Measurements from ENCODE around the gene P2RX1. TPM values are rescaled to one million over a fixed set of nuclear protein-coding genes. Genes with fewer than 3 reads are reported as not detected.
A peak's percentile ranks its signal among the peaks of the same experiment; 100 is the strongest.

The P2RX1 gene
- total RNA-seq, 2 donors from 2014 or later, result 1.6 to 2.3 TPM

GRCh38 chr17:3915581-3915994, 677 bp downstream of the P2RX1 start:
- Mint-ChIP-seq H3K4me3 (peak overlapping the region; percentile 59 to 76), H3K27ac (peak overlapping the region; percentile 85), H3K9me3 (no peaks in the 10 kb centered on the region), H3K4me1 (ENCODE audit: low read depth) (peaks cover 42% of the 10 kb centered on the region), H3K27me3 (ENCODE audit: low read depth) (no peaks in the 10 kb centered on the region), H3K36me3 (ENCODE audit: insufficient read depth in 2 of 2) (no peaks in the 10 kb centered on the region)
- ATAC-seq (replicated peaks in 1 of 2), result no peak
- DNase-seq, result no peak

DNA sequence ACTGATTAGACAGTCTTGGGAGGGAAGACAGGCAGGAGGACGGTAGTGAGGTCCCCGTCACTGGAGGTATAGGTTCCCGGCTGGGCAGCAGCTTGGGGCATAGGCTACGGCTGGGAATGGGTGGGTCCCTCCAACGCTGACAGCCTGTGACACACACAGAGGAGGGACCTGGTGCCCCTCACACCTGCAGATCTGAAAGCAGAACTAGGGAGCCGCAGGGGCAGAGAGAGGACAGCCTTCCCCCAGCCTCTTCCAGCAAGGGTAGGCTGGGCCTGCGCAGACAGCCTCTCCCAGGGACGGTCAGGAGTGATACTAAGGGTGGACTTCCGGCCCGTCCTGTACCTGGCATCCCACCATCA, 2.0 kb downstream of the P2RX1 start:
- H3K9me3 Mint-ChIP-seq, result no peaks in the 10 kb centered on the region
- peak in 1 of 2 donors; percentile 0 for ATAC-seq (replicated peaks in 1 of 2)
- H3K27me3 Mint-ChIP-seq (ENCODE audit: low read depth), result no peaks in the 10 kb centered on the region
- no peak overlapping the region for H3K27ac Mint-ChIP-seq
- H3K4me3 Mint-ChIP-seq, result peak overlapping the region in 1 of 2 donors; percentile 40
- H3K4me1 Mint-ChIP-seq (ENCODE audit: low read depth), result peaks cover 42% of the 10 kb centered on the region
- DNase-seq, result no peak
- H3K36me3 Mint-ChIP-seq (ENCODE audit: insufficient read depth in 2 of 2), result no peaks in the 10 kb centered on the region

- ATAC-seq (replicated peaks in 1 of 2) (peak; percentile 66 to 76), DNase-seq (peak; percentile 85 to 87)
- H3K36me3 Mint-ChIP-seq (ENCODE audit: insufficient read depth in 2 of 2), result no peaks in the 10 kb centered on the region
- no peaks in the 10 kb centered on the region for H3K9me3 Mint-ChIP-seq
- H3K4me1 Mint-ChIP-seq (ENCODE audit: low read depth), result peaks cover 42% of the 10 kb centered on the region
- no peak overlapping the region for H3K27ac Mint-ChIP-seq
- H3K4me3 Mint-ChIP-seq, result peak overlapping the region in 1 of 2 donors; percentile 40
- H3K27me3 Mint-ChIP-seq (ENCODE audit: low read depth), result no peaks in the 10 kb centered on the region
Observed at GRCh38 chr17:3913531-3914311, 2.5 kb downstream of the P2RX1 start.

DNA sequence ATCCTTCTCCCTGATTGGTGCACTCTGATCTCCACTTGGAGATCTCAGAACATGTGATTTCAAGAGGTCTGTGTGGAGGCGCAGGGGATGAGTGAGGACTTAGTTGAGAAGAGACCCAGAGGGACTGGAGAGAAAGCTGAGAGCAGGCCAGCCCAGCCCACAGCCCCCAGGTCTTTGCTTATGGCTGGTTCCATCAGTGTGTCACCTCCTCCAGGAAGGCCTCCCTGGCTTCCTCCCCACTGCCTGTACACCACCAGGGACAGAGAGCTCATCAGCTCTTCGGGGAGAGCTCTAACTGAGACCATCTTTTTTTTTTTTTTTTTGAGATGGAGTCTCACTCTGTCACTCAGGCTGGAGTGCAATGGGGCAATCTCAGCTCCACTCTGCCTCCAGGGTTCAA, 3.4 kb downstream of the P2RX1 start:
- H3K4me1 Mint-ChIP-seq (ENCODE audit: low read depth), result peaks cover 42% of the 10 kb centered on the region

GRCh38 chr17:3911271-3912053, 4.8 kb downstream of the P2RX1 start:
- no peaks in the 10 kb centered on the region for H3K27me3 Mint-ChIP-seq (ENCODE audit: low read depth)

More for the DNA sequence above, 3.4 kb downstream of the P2RX1 start:
- H3K9me3 Mint-ChIP-seq, result no peaks in the 10 kb centered on the region
- ATAC-seq (replicated peaks in 1 of 2) (no peak), DNase-seq (no peak)
- no peaks in the 10 kb centered on the region for H3K36me3 Mint-ChIP-seq (ENCODE audit: insufficient read depth in 2 of 2)
- H3K27ac Mint-ChIP-seq, result no peak overlapping the region
- no peaks in the 10 kb centered on the region for H3K27me3 Mint-ChIP-seq (ENCODE audit: low read depth)
- H3K4me3 Mint-ChIP-seq, result no peak overlapping the region

GRCh38 chr17:3910420-3911270, 5.6 kb downstream of the P2RX1 start:
- ATAC-seq (replicated peaks in 1 of 2), result no peak
- H3K4me3 Mint-ChIP-seq, result peak overlapping the region; percentile 59 to 61
- no peaks in the 10 kb centered on the region for H3K27me3 Mint-ChIP-seq (ENCODE audit: low read depth)
- no peaks in the 10 kb centered on the region for H3K36me3 Mint-ChIP-seq (ENCODE audit: insufficient read depth in 2 of 2)
- peak overlapping the region; percentile 7 for H3K27ac Mint-ChIP-seq
- H3K9me3 Mint-ChIP-seq, result no peaks in the 10 kb centered on the region
- DNase-seq, result no peak
- peaks cover 33% of the 10 kb centered on the region for H3K4me1 Mint-ChIP-seq (ENCODE audit: low read depth)

More at GRCh38 chr17:3911271-3912053, 4.8 kb downstream of the P2RX1 start:
- Mint-ChIP-seq H3K36me3 (ENCODE audit: insufficient read depth in 2 of 2) (no peaks in the 10 kb centered on the region), H3K4me3 (peak overlapping the region; percentile 59 to 61), H3K4me1 (ENCODE audit: low read depth) (peaks cover 41% of the 10 kb centered on the region), H3K27ac (peak overlapping the region; percentile 7), H3K9me3 (no peaks in the 10 kb centered on the region)
- peak; percentile 60 to 77 for DNase-seq
- peak; percentile 77 to 86 for ATAC-seq (replicated peaks in 1 of 2)

- ATAC-seq (replicated peaks in 1 of 2) (no peak), DNase-seq (no peak)
- peaks cover 19% of the 10 kb centered on the region for H3K4me1 Mint-ChIP-seq (ENCODE audit: low read depth)
- no peak overlapping the region for H3K27ac Mint-ChIP-seq
- no peaks in the 10 kb centered on the region for H3K27me3 Mint-ChIP-seq (ENCODE audit: low read depth)
- no peaks in the 10 kb centered on the region for H3K36me3 Mint-ChIP-seq (ENCODE audit: insufficient read depth in 2 of 2)
- no peaks in the 10 kb centered on the region for H3K9me3 Mint-ChIP-seq
- H3K4me3 Mint-ChIP-seq, result no peak overlapping the region
Observed at GRCh38 chr17:3909257-3909656, 7.0 kb downstream of the P2RX1 start.

- Mint-ChIP-seq H3K9me3 (no peaks in the 10 kb centered on the region), H3K27ac (no peak overlapping the region)
- DNase-seq, result no peak
Observed at GRCh38 chr17:3907483-3908216, 8.6 kb downstream of the P2RX1 start.

DNA sequence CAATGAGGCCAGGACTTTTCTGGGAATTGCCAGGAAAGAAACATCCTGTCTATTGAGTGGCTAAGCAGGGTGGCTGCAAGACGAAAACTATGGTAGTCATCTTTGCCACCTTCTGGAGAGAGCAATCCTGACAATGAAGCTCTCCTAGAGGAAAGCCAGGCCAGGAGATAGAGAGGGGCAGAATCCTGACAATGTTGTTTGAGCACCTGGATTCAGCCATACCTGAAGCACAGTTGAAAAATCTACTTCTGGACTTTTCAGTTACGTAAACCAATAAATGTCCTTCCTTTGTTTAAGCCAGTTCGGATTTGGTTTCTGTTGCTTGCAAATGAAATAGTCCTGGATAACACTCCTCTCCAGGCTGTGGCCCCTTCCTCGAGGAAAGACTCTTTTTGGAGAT, 9.4 kb downstream of the P2RX1 start:
- H3K27me3 Mint-ChIP-seq (ENCODE audit: low read depth), result no peaks in the 10 kb centered on the region

More at GRCh38 chr17:3907483-3908216, 8.6 kb downstream of the P2RX1 start:
- no peaks in the 10 kb centered on the region for H3K27me3 Mint-ChIP-seq (ENCODE audit: low read depth)
- H3K36me3 Mint-ChIP-seq (ENCODE audit: insufficient read depth in 2 of 2), result no peaks in the 10 kb centered on the region
- no peak for ATAC-seq (replicated peaks in 1 of 2)
- peaks cover 12% of the 10 kb centered on the region for H3K4me1 Mint-ChIP-seq (ENCODE audit: low read depth)
- H3K4me3 Mint-ChIP-seq, result no peak overlapping the region

DNA sequence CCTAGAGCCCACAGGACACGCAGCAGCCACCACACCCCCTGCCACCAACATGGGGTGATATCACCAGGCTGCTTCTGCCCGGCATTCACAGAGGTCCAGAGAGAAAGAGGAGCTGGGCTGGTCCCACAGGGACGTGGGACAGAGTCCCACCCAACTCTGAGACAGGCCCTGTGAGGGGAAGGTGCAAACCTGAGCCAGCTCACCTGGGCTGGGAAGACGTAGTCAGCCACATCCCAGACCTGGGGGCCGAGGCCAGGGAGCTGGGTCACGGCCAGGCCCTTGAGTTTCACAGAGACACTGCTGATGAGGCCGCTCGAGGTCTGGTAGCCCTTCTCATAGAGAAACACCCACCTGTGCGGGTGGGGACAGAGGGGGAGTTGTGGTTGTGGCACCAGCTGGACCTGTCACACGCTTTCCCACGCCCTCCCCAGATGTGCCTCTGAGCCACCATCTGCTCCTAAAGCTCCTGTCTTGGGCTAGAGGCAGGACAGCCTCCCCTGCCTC, 11.2 kb downstream of the P2RX1 start:
- DNase-seq (no peak), ATAC-seq (replicated peaks in 1 of 2) (no peak)
- Mint-ChIP-seq H3K4me3 (no peak overlapping the region), H3K4me1 (ENCODE audit: low read depth) (no peaks in the 10 kb centered on the region), H3K27ac (no peak overlapping the region), H3K9me3 (no peaks in the 10 kb centered on the region), H3K36me3 (ENCODE audit: insufficient read depth in 2 of 2) (no peaks in the 10 kb centered on the region), H3K27me3 (ENCODE audit: low read depth) (no peaks in the 10 kb centered on the region)

More for the DNA sequence above, 9.4 kb downstream of the P2RX1 start:
- DNase-seq, result no peak
- no peak overlapping the region for H3K27ac Mint-ChIP-seq
- no peaks in the 10 kb centered on the region for H3K36me3 Mint-ChIP-seq (ENCODE audit: insufficient read depth in 2 of 2)
- no peak overlapping the region for H3K4me3 Mint-ChIP-seq
- ATAC-seq (replicated peaks in 1 of 2), result no peak
- H3K4me1 Mint-ChIP-seq (ENCODE audit: low read depth), result peaks cover 10% of the 10 kb centered on the region
- H3K9me3 Mint-ChIP-seq, result no peaks in the 10 kb centered on the region

- H3K27me3 Mint-ChIP-seq (ENCODE audit: low read depth), result no peaks in the 10 kb centered on the region
- H3K27ac Mint-ChIP-seq, result no peak overlapping the region
- no peak for DNase-seq
- no peaks in the 10 kb centered on the region for H3K9me3 Mint-ChIP-seq
- H3K36me3 Mint-ChIP-seq (ENCODE audit: insufficient read depth in 2 of 2), result no peaks in the 10 kb centered on the region
- ATAC-seq (replicated peaks in 1 of 2), result no peak
- H3K4me1 Mint-ChIP-seq (ENCODE audit: low read depth), result no peaks in the 10 kb centered on the region
- H3K4me3 Mint-ChIP-seq, result no peak overlapping the region
Observed at GRCh38 chr17:3904501-3904900, 11.8 kb downstream of the P2RX1 start.

DNA sequence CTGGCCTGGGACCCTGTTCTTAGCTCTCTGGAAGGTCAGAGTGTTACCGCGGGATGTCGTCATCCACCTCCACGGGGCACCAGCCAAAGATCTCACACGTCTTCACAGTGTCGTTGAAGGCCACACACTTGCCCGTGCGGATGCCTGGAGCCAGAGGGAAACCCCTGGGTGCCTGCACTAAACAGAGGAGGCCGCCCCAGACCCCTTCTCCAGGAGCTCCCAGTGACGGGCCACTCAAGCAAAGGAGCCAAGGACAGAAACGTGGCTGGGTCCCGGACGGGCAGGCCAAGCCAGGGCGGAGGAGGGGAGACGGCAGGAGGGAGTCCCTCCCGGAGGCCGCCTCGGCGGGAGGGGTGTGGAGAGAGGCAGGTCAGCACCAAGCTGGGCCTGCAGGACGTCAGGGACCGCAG, 12.4 kb downstream of the P2RX1 start:
- Mint-ChIP-seq H3K4me1 (ENCODE audit: low read depth) (no peaks in the 10 kb centered on the region), H3K4me3 (no peak overlapping the region), H3K27me3 (ENCODE audit: low read depth) (no peaks in the 10 kb centered on the region), H3K9me3 (no peaks in the 10 kb centered on the region), H3K27ac (no peak overlapping the region), H3K36me3 (ENCODE audit: insufficient read depth in 2 of 2) (no peaks in the 10 kb centered on the region)
- DNase-seq, result no peak
- no peak for ATAC-seq (replicated peaks in 1 of 2)

All from activated T-cell treated with anti-CD3 and anti-CD28 coated beads, Interleukin-2, amount 50 U/mL, for 72 hours (primary cell).